ENCODE data around the gene ADARB1.

ADARB1 gene

GRCh38 chr21:45177039-45177438, 102.7 kb downstream of the ADARB1 start:
- DNase-seq: no peak

GRCh38 chr21:45178070-45178608, 103.8 kb downstream of the ADARB1 start:
- DNase-seq: no peak

- no peak for DNase-seq
These were observed 104.6 kb downstream of the ADARB1 start for GRCh38 chr21:45178971-45179370.

GRCh38 chr21:45179568-45180245, 105.3 kb downstream of the ADARB1 start:
- DNase-seq: no peak

GRCh38 chr21:45180246-45180599, 105.8 kb downstream of the ADARB1 start:
- no peak for DNase-seq

- DNase-seq: no peak
These were observed 108.6 kb downstream of the ADARB1 start for GRCh38 chr21:45182958-45183357.

- DNase-seq: no peak
These were observed 109.5 kb downstream of the ADARB1 start for GRCh38 chr21:45183852-45184251.

- DNase-seq: no peak
These were observed 110.5 kb downstream of the ADARB1 start for GRCh38 chr21:45184869-45185268.

GRCh38 chr21:45186709-45187108, 112.3 kb downstream of the ADARB1 start:
- DNase-seq: no peak

- DNase-seq: no peak
These were observed 113.3 kb downstream of the ADARB1 start for GRCh38 chr21:45187646-45188045.

GRCh38 chr21:45190013-45190412, 115.6 kb downstream of the ADARB1 start:
- no peak for DNase-seq

- no peak for DNase-seq
These were observed 118.0 kb downstream of the ADARB1 start for GRCh38 chr21:45192332-45192731.

- DNase-seq: no peak
These were observed 122.2 kb downstream of the ADARB1 start for GRCh38 chr21:45196620-45197019.

- DNase-seq: no peak
These were observed 124.8 kb downstream of the ADARB1 start for GRCh38 chr21:45199201-45199600.

- DNase-seq: no peak
These were observed 125.7 kb downstream of the ADARB1 start for GRCh38 chr21:45200031-45200430.

- DNase-seq: no peak
These were observed 126.4 kb downstream of the ADARB1 start for GRCh38 chr21:45200581-45201296.

GRCh38 chr21:45202344-45202743, 128.0 kb downstream of the ADARB1 start:
- no peak for DNase-seq

GRCh38 chr21:45202889-45203288, 128.5 kb downstream of the ADARB1 start:
- DNase-seq: no peak

- no peak for DNase-seq
These were observed 129.6 kb downstream of the ADARB1 start for GRCh38 chr21:45203983-45204382.

GRCh38 chr21:45204395-45204794, 130.0 kb downstream of the ADARB1 start:
- DNase-seq: no peak

- no peak for DNase-seq
These were observed 133.7 kb downstream of the ADARB1 start for GRCh38 chr21:45207839-45208626.

GRCh38 chr21:45208627-45208951, 134.2 kb downstream of the ADARB1 start:
- no peak for DNase-seq

GRCh38 chr21:45209046-45209445, 134.7 kb downstream of the ADARB1 start:
- no peak for DNase-seq
